CD14-positive monocyte (primary cell): ENCODE data around the gene FAM50B. TPM values are rescaled to one million over a fixed set of nuclear protein-coding genes. Genes with fewer than 3 reads are reported as not detected.

ENCODE experiments used
- DNase-seq, 3 donors: peaks; one replicate each; pipeline ENCODE4 v3.0.0-alpha.2; 2011 to 2022
- H2AFZ ChIP-seq: 2 replicates; pipeline ENCODE4 v1.6.0; 2012; ENCODE audit warnings: mild to moderate bottlenecking, low read depth, low read length, inconsistent platforms; ENCODE audit not compliant: insufficient read depth, poor library complexity, severe bottlenecking
- H3K27ac ChIP-seq, 2 donors: 1 replicate in 1 of 2; 2 replicates in 1 of 2; pipeline ENCODE4 v1.5.1; 2012 to 2013; ENCODE audit warnings: low read length in 2 of 2, control low read depth in 1 of 2, inconsistent platforms in 1 of 2, low read depth in 1 of 2, mild to moderate bottlenecking in 1 of 2
- H3K27me3 ChIP-seq, 2 donors: one replicate each; pipeline versions ENCODE4 v1.6.0 to v1.6.1; 2011 to 2013; ENCODE audit warnings: low read length in 2 of 2; ENCODE audit not compliant: control insufficient read depth in 2 of 2, insufficient read depth in 2 of 2
- H3K36me3 ChIP-seq, 2 donors: replicated peaks in 1 of 2; 1 replicate in 1 of 2; 2 replicates in 1 of 2; pipeline versions ENCODE4 v1.5.1 to v1.6.1; 2012 to 2013; ENCODE audit warnings: low read length in 2 of 2, control low read depth in 1 of 2, inconsistent platforms in 1 of 2, mild to moderate bottlenecking in 1 of 2; ENCODE audit not compliant: insufficient read depth in 2 of 2, control insufficient read depth in 1 of 2
- H3K4me1 ChIP-seq, 2 donors: 1 replicate in 1 of 2; 2 replicates in 1 of 2; pipeline versions ENCODE4 v1.5.1 to v1.6.1; 2012 to 2013; ENCODE audit warnings: low read length in 2 of 2, control low read depth in 1 of 2, inconsistent platforms in 1 of 2, mild to moderate bottlenecking in 1 of 2, moderate library complexity in 1 of 2; ENCODE audit not compliant: insufficient read depth in 2 of 2, control insufficient read depth in 1 of 2
- H3K4me2 ChIP-seq: replicated peaks from 2 replicates; pipeline ENCODE3; 2012; ENCODE audit warnings: low read length, moderate library complexity, mild to moderate bottlenecking; ENCODE audit not compliant: poor library complexity, severe bottlenecking; ENCODE audit errors: extremely low read depth
- H3K4me3 ChIP-seq, 3 experiments: fragments of 200-600 bp in 1 of 3; sonication (generic) in 1 of 3; replicated peaks in 1 of 3; 1 replicate in 2 of 3; 2 replicates in 1 of 3; pipeline ENCODE4 v1.5.1; 2011 to 2013; ENCODE audit warnings: low read length in 3 of 3, mild to moderate bottlenecking in 3 of 3, control low read depth in 2 of 3, low read depth in 2 of 3, inconsistent platforms in 1 of 3, moderate library complexity in 1 of 3
- H3K79me2 ChIP-seq: 2 replicates; pipeline ENCODE4 v1.6.0; 2012; ENCODE audit warnings: mild to moderate bottlenecking, control low read depth, inconsistent platforms, low read length, moderate library complexity; ENCODE audit not compliant: insufficient read depth
- H3K9ac ChIP-seq: 2 replicates; pipeline ENCODE4 v1.6.0; 2017; ENCODE audit warnings: low read length, mild to moderate bottlenecking; ENCODE audit not compliant: insufficient read depth, poor library complexity, severe bottlenecking
- H3K9me3 ChIP-seq, 2 donors: replicated peaks in 1 of 2; 1 replicate in 1 of 2; 2 replicates in 1 of 2; pipeline versions ENCODE4 v1.5.1 to v1.6.1; 2012 to 2013; ENCODE audit warnings: low read length in 2 of 2, control low read depth in 1 of 2; ENCODE audit not compliant: control insufficient read depth in 1 of 2, insufficient read depth in 1 of 2
- H4K20me1 ChIP-seq: 2 replicates; pipeline ENCODE4 v1.6.0; 2012; ENCODE audit warnings: mild to moderate bottlenecking, low read length, control low read depth, moderate library complexity; ENCODE audit not compliant: insufficient read depth
- H3K27ac Mint-ChIP-seq, 7 donors: one replicate each; pipeline ENCODE4 v1.8.0; 2020; ENCODE audit warnings: mild to moderate bottlenecking in 7 of 7, mixed read lengths in 7 of 7, moderate library complexity in 6 of 7, inconsistent platforms in 2 of 7
- H3K27me3 Mint-ChIP-seq, 3 donors: one replicate each; pipeline ENCODE4 v1.8.0; 2021 to 2022; ENCODE audit warnings: low read depth in 3 of 3, mild to moderate bottlenecking in 3 of 3, mixed read lengths in 3 of 3, moderate library complexity in 3 of 3, inconsistent platforms in 1 of 3
- H3K36me3 Mint-ChIP-seq, 2 donors: one replicate each; pipeline ENCODE4 v1.8.0; 2020; ENCODE audit warnings: mixed read lengths in 2 of 2, inconsistent platforms in 1 of 2, mild to moderate bottlenecking in 1 of 2
- H3K4me1 Mint-ChIP-seq: one replicate; pipeline ENCODE4 v1.8.0; 2020; ENCODE audit warnings: mild to moderate bottlenecking, mixed read lengths
- H3K4me3 Mint-ChIP-seq, 2 donors: one replicate each; pipeline ENCODE4 v1.8.0; 2020; ENCODE audit warnings: mild to moderate bottlenecking in 2 of 2, mixed read lengths in 2 of 2, moderate library complexity in 1 of 2
- H3K9me3 Mint-ChIP-seq, 7 donors: one replicate each; pipeline ENCODE4 v1.8.0; 2020 to 2022; ENCODE audit warnings: mixed read lengths in 7 of 7, mild to moderate bottlenecking in 6 of 7, moderate library complexity in 6 of 7, inconsistent platforms in 2 of 7
- WGBS: methylation state at CpG from one replicate; pipeline ENCODE4 v1.1.5; 2013; ENCODE audit warnings: missing lambda C conversion rate; ENCODE audit not compliant: insufficient coverage; 5-methylcytosine and 5-hydroxymethylcytosine counted together
- intact Hi-C, 2 donors: fragments of 100-400 bp; cut with micrococcal nuclease; formaldehyde crosslinking; loops; one replicate each; pipeline versions ENCODE4 v1.15.0 to v1.15.1; 2023
- polyA plus RNA-seq, 3 donors: library from polyadenylated mRNA; depleted of rRNA in 1 of 3; unstranded in 2 of 3; stranded (reverse) in 1 of 3; fragments of 300-500 nt in 2 of 3; fragments of >200 nt in 1 of 3; fragmentation: Illumina TruSeq in 2 of 3; gene quantifications; 1 replicate in 2 of 3; 2 replicates in 1 of 3; pipeline ENCODE4 v1.2.3, GENCODE V29; 2012 to 2021
- TF ChIP-seq, protein P1 (sequence below): fragments of 200-600 bp; IDR thresholded peaks from one replicate; pipeline ENCODE4 v1.8.0; 2022; ENCODE audit warnings: antibody characterized with exemption, mild to moderate bottlenecking

Gene FAM50B
- polyA plus RNA-seq, 3 donors: 1.8 to 3.3 (median 3.0) TPM

- H3K79me2 ChIP-seq: no peaks in the 10 kb centered on the region
- TF ChIP-seq, protein P1, sequence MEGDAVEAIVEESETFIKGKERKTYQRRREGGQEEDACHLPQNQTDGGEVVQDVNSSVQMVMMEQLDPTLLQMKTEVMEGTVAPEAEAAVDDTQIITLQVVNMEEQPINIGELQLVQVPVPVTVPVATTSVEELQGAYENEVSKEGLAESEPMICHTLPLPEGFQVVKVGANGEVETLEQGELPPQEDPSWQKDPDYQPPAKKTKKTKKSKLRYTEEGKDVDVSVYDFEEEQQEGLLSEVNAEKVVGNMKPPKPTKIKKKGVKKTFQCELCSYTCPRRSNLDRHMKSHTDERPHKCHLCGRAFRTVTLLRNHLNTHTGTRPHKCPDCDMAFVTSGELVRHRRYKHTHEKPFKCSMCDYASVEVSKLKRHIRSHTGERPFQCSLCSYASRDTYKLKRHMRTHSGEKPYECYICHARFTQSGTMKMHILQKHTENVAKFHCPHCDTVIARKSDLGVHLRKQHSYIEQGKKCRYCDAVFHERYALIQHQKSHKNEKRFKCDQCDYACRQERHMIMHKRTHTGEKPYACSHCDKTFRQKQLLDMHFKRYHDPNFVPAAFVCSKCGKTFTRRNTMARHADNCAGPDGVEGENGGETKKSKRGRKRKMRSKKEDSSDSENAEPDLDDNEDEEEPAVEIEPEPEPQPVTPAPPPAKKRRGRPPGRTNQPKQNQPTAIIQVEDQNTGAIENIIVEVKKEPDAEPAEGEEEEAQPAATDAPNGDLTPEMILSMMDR: no peak
- 94% methylated on average over 2 of the region's 8 CpGs for WGBS
- Mint-ChIP-seq H3K4me1 (no peaks in the 10 kb centered on the region), H3K9me3 (no peaks in the 10 kb centered on the region), H3K36me3 (no peaks in the 10 kb centered on the region), H3K27me3 (peaks cover 0 to 6% (median 1%) of the 10 kb centered on the region in 3 donors), H3K27ac (no peak overlapping the region), H3K4me3 (no peak overlapping the region)
- intact Hi-C loops: no loop called here
- H4K20me1 ChIP-seq: no peaks in the 10 kb centered on the region
- H3K27ac ChIP-seq: no peak overlapping the region
- H3K4me2 ChIP-seq: no peak overlapping the region
- no peaks in the 10 kb centered on the region for H3K4me1 ChIP-seq
- H3K9ac ChIP-seq: no peak overlapping the region
- no peaks in the 10 kb centered on the region for H3K9me3 ChIP-seq
- no peak for DNase-seq
- H3K27me3 ChIP-seq: no peaks in the 10 kb centered on the region
- no peak overlapping the region for H3K4me3 ChIP-seq
- no peak overlapping the region for H2AFZ ChIP-seq
- no peaks in the 10 kb centered on the region for H3K36me3 ChIP-seq
Observed at GRCh38 chr6:3820563-3820962, 28.6 kb upstream of the FAM50B start.

DNA sequence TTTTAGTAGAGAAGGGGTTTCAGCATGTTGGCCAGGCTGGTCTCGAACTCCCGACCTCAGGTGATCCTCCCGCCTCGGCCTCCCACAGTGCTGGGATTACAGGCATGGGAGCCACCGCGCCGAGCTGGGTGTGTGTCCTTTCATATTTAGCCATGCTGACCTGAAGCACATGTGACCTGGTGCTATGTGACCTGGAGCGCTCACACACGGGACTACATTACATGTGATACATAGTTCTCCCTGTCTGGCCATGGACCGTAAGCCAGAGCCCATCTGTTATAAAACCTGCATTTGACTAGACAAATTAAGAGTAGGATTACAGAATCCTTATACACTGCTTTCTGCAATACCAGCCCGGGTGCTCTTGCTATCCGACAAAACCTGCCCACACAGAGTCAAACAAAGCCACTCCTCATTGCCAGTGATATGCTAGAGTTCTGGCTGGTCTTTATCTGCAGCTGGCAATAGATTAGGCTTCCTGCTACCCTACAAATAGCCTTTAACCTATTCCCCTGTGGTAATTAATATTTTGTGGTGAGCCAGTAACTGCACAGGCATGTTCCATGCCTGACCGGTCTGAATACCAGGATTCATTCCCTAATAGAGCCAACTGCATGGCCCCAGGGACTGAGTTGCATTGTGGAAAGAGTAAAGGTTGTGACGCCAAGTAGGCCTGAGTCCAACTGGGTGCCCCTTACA, 26.3 kb upstream of the FAM50B start:
- intact Hi-C loops: no loop called here
- Mint-ChIP-seq H3K9me3 (no peaks in the 10 kb centered on the region), H3K4me1 (no peaks in the 10 kb centered on the region), H3K4me3 (no peak overlapping the region), H3K27me3 (peaks cover 0 to 6% (median 1%) of the 10 kb centered on the region in 3 donors), H3K27ac (no peak overlapping the region), H3K36me3 (no peaks in the 10 kb centered on the region)
- H3K9ac ChIP-seq: no peak overlapping the region
- no peaks in the 10 kb centered on the region for H4K20me1 ChIP-seq
- no peak for DNase-seq
- no peak overlapping the region for H3K4me3 ChIP-seq
- 98% methylated on average over 12 of the region's 14 CpGs for WGBS
- H3K4me1 ChIP-seq: no peaks in the 10 kb centered on the region
- H3K79me2 ChIP-seq: no peaks in the 10 kb centered on the region
- H3K27me3 ChIP-seq: no peaks in the 10 kb centered on the region
- H3K36me3 ChIP-seq: no peaks in the 10 kb centered on the region
- no peak overlapping the region for H2AFZ ChIP-seq
- H3K27ac ChIP-seq: no peak overlapping the region
- no peaks in the 10 kb centered on the region for H3K9me3 ChIP-seq
- TF ChIP-seq, protein P1: no peak
- H3K4me2 ChIP-seq: no peak overlapping the region
